IPS-18a (cell line): ENCODE measurements around the gene TRIML2.
"Not testable (repeated sequence)": the region's sequence is repeated elsewhere in the genome, so short reads cannot be mapped to it uniquely, and the experiment has no call there.

Source experiments
- H3K27ac ChIP-seq: one replicate; pipeline ENCODE4 v1.5.1; 2013; ENCODE audit warnings: low read length
- H3K27me3 ChIP-seq: one replicate; pipeline ENCODE4 v1.6.1; 2013; ENCODE audit warnings: mild to moderate bottlenecking, low read length; ENCODE audit not compliant: control insufficient read depth, insufficient read depth
- H3K36me3 ChIP-seq: one replicate; pipeline ENCODE4 v1.6.1; 2013; ENCODE audit warnings: low read depth, low read length; ENCODE audit not compliant: control insufficient read depth
- H3K4me1 ChIP-seq: one replicate; pipeline ENCODE4 v1.6.1; 2013; ENCODE audit warnings: low read depth, low read length; ENCODE audit not compliant: control insufficient read depth
- H3K4me3 ChIP-seq: one replicate; pipeline ENCODE4 v1.5.1; 2013; ENCODE audit warnings: low read length
- H3K9ac ChIP-seq: one replicate; pipeline ENCODE4 v1.6.1; 2013; ENCODE audit warnings: mild to moderate bottlenecking, low read length, moderate library complexity
- H3K9me3 ChIP-seq: one replicate; pipeline ENCODE4 v1.6.1; 2013; ENCODE audit warnings: low read depth, low read length; ENCODE audit not compliant: control insufficient read depth

Gene TRIML2

DNA sequence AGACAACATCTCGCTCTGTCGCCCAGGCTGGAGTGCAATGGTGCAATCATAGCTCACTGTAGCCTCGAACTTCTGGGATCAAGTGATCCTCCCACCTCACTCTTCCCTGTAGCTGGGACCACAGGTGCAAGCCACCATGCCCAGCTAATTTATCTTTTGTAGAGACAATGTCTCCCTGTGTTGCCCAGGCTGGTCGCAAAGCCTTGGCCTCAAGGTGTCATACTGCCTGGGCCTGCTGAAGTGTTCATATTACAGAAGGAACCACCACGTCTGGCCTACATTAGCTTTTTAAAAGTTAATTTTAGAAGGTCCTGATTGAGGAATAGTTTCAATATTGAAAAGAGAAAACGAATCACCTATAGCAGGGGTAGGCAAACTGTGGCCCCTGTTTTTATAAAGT is 22.5 kb downstream of the TRIML2 start:
- Histone ChIP-seq H3K4me3 (no peak overlapping the region), H3K27ac (no peak overlapping the region), H3K27me3 (no peaks in the 10 kb centered on the region), H3K4me1 (peaks cover 4% of the 10 kb centered on the region), H3K9me3 (no peaks in the 10 kb centered on the region), H3K36me3 (peaks cover 24% of the 10 kb centered on the region), H3K9ac (no peak overlapping the region)

- Histone ChIP-seq H3K9ac (no peak overlapping the region), H3K4me3 (no peak overlapping the region), H3K27ac (no peak overlapping the region), H3K36me3 (peaks cover 4% of the 10 kb centered on the region), H3K4me1 (peaks cover 4% of the 10 kb centered on the region), H3K27me3 (no peaks in the 10 kb centered on the region), H3K9me3 (no peaks in the 10 kb centered on the region)
Observed at GRCh38 chr4:188082796-188083195, 26.6 kb downstream of the TRIML2 start.

DNA sequence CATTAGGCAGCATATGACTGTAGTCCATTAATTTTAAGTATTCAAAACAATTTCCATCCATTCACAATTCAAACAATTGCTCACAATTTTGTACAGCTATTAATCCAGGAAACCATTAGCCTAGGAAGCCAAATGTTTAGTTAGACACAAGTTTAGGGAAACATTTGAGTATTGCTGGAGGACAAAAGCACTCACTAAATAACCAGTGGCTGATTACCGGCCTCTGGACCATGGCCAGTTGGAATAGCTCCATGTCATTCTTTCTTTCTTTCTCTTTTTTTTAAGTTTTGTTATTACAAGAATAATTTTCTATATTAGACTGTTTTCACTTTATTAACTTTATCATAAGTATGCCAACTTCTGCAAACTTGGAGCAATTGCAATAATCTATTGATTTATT is 31.3 kb downstream of the TRIML2 start:
- no peak overlapping the region for H3K4me3 ChIP-seq
- no peak overlapping the region for H3K9ac ChIP-seq
- H3K27me3 ChIP-seq: no peaks in the 10 kb centered on the region
- no peak overlapping the region for H3K27ac ChIP-seq
- peaks cover 4% of the 10 kb centered on the region for H3K4me1 ChIP-seq
- H3K9me3 ChIP-seq: no peaks in the 10 kb centered on the region
- H3K36me3 ChIP-seq: no peaks in the 10 kb centered on the region

DNA sequence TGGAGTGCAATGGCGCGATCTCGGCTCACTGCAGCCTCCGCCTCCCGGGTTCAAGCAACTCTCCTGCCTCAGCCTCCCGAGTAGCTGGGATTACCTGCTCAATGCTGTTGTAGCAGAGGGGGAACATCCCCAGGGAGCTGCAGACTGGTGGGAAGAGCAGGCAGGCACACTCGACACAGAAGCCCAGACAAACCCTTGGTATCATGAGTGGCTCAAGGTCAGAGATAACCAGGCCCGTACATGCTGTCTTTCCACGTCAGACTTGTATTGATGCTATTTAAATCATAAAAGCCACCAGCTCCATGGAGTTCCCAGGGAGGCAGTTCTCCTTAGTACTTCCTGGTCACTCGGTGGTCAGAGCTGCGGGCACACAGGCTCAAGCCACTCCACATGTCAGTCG is 33.2 kb downstream of the TRIML2 start:
- Histone ChIP-seq H3K9me3 (no peaks in the 10 kb centered on the region), H3K4me3 (no peak overlapping the region), H3K4me1 (no peaks in the 10 kb centered on the region), H3K36me3 (no peaks in the 10 kb centered on the region), H3K27me3 (no peaks in the 10 kb centered on the region), H3K9ac (no peak overlapping the region), H3K27ac (no peak overlapping the region)

- no peak overlapping the region for H3K4me3 ChIP-seq
- H3K9me3 ChIP-seq: no peaks in the 10 kb centered on the region
- no peak overlapping the region for H3K9ac ChIP-seq
- H3K36me3 ChIP-seq: no peaks in the 10 kb centered on the region
- no peaks in the 10 kb centered on the region for H3K4me1 ChIP-seq
- no peak overlapping the region for H3K27ac ChIP-seq
- H3K27me3 ChIP-seq: no peaks in the 10 kb centered on the region
Observed at GRCh38 chr4:188061083-188061482, 48.3 kb downstream of the TRIML2 start.

DNA sequence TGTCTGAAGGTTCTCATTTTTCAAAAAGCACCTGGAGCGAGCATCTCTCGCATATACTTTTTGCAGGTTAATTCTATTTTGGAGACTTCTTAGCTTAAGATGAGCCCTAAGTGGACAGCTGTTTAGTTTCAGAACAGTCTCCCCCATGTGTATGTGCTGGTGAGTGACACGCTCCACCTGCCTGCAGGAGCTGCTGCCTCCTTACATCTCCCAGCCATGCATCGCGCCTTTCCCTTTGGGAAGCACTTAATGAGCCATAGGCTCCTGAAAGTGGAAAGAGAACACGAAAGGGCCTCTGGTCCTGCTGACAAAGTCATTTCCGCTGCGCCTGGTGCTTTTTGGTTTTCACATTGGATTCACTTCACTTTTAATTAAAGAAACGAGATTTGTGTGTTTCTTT is 56.1 kb downstream of the TRIML2 start:
- peaks cover 6% of the 10 kb centered on the region for H3K4me1 ChIP-seq
- H3K27me3 ChIP-seq: no peaks in the 10 kb centered on the region
- H3K4me3 ChIP-seq: no peak overlapping the region
- H3K36me3 ChIP-seq: no peaks in the 10 kb centered on the region
- H3K9ac ChIP-seq: no peak overlapping the region
- no peak overlapping the region for H3K27ac ChIP-seq
- H3K9me3 ChIP-seq: no peaks in the 10 kb centered on the region

DNA sequence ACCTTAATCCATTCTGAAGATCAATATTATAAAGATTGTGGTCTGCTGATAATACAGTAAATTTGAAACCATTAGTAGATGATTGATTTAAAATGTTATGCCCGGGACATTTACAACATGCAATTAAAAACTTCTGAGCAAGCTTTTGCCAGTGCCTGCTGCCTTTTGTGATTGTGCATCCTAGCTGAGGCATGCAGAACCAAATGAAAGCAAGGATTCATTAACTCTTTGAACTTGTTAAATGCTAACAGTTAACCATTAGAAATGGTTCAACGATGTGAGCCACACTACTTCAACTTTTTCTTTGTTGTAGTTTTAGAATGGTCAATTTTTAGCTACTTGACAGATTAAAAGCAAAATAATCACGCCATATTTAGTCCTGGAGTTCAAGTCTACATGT is 62.7 kb downstream of the TRIML2 start:
- Histone ChIP-seq H3K9me3 (no peaks in the 10 kb centered on the region), H3K36me3 (no peaks in the 10 kb centered on the region), H3K9ac (no peak overlapping the region), H3K4me1 (peaks cover 6% of the 10 kb centered on the region), H3K27ac (no peak overlapping the region), H3K4me3 (no peak overlapping the region), H3K27me3 (no peaks in the 10 kb centered on the region)

- H3K4me3 ChIP-seq, H3K36me3 ChIP-seq, H3K9me3 ChIP-seq, H3K9ac ChIP-seq, H3K27ac ChIP-seq, H3K27me3 ChIP-seq, H3K4me1 ChIP-seq: not testable (repeated sequence)
Observed at GRCh38 chr4:188045461-188045860, 63.9 kb downstream of the TRIML2 start.

GRCh38 chr4:188043154-188043553 is 66.2 kb downstream of the TRIML2 start:
- Histone ChIP-seq H3K36me3 (no peaks in the 10 kb centered on the region), H3K27ac (no peak overlapping the region), H3K4me1 (no peaks in the 10 kb centered on the region), H3K9me3 (no peaks in the 10 kb centered on the region), H3K4me3 (no peak overlapping the region), H3K9ac (no peak overlapping the region), H3K27me3 (no peaks in the 10 kb centered on the region)

- Histone ChIP-seq H3K4me3 (no peak overlapping the region), H3K9me3 (no peaks in the 10 kb centered on the region), H3K27me3 (no peaks in the 10 kb centered on the region), H3K9ac (no peak overlapping the region), H3K36me3 (no peaks in the 10 kb centered on the region), H3K4me1 (no peaks in the 10 kb centered on the region), H3K27ac (no peak overlapping the region)
Observed at GRCh38 chr4:188042191-188042590, 67.2 kb downstream of the TRIML2 start.

DNA sequence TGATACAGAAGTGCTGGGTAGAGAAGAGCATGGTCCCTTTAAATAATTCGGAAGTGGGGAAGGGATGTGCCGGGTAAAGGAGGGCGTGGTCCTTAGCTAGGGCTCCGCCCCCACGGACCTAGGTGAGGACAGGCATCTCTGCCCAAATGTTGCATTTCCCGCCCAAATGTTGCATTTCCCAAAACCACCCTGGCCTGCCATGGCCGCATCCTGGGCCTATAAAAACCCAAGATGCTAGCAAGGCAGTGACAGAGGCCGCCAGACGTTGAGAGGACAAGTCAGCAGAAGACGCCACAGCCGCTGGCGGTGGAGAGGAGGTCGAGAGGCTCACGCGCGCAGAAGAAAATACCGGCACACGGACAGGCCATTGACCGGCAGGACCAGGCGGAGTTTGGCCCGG is 67.7 kb downstream of the TRIML2 start:
- Histone ChIP-seq H3K27ac (no peak overlapping the region), H3K9ac (no peak overlapping the region), H3K9me3 (no peaks in the 10 kb centered on the region), H3K27me3 (no peaks in the 10 kb centered on the region), H3K36me3 (no peaks in the 10 kb centered on the region), H3K4me3 (no peak overlapping the region), H3K4me1 (no peaks in the 10 kb centered on the region)
